HG03460 (cell line): Measurements from ENCODE around the gene PXK.

ENCODE experiments used
- ATAC-seq: cut with Tn5 transposase; IDR thresholded peaks from one replicate; pipeline ENCODE4 v1.9.1; 2021; ENCODE audit not compliant: unreplicated experiment

The PXK gene

GRCh38 chr3:58463181-58463941, 130.7 kb downstream of the PXK start:
- peak; percentile 88 for ATAC-seq

- no peak for ATAC-seq
These were observed 131.2 kb downstream of the PXK start for GRCh38 chr3:58463942-58464271.

- no peak for ATAC-seq
These were observed 132.2 kb downstream of the PXK start for GRCh38 chr3:58464866-58465265.

DNA sequence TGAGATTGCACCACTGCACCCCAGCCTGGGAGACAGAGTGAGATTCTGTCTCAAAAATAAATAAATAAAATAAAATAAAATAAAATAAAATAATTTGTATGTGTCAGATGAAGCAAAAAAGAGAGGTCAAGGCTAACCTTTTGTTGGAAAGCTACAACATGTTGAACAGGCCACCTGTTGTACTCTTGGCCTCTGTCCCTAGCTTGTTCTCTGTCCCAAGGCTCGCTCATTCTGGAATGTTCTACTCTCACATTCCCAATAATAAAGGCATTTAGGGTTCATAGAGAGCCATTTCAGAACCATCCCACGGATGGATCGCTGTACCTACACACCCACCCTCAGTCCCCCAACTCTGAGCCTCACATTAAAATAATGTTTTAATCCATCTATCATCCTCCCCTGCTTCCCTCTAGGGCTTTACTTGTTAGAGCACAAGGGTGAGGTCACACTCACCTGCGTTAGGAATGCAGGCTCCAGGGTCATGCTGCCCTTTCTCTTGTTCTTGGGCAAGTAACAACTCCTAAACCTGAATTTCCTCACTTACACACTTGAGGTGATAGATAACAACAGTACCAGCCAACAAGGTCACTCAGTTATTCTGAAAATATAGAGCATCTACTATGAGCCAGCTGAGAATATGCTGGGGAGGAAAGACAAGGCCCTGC, 134.3 kb downstream of the PXK start:
- no peak for ATAC-seq

DNA sequence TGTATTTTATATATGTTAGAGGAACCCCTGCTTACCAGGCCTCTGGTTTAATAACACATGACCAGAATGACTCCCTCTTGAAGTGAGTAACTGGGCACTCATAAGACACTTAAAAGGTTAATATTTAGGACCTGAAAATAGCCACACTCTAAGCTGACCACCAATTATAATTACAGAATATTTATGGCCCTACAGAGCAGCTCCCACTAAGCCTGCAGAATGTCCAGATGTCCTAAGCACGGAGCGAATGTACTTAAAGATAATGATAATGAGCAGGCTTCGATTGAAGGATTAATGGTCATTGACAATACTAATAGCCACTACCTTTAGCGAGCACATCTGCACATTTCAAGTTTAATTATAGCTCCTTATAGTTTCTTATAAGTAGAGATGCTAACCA, 136.4 kb downstream of the PXK start:
- no peak for ATAC-seq

- ATAC-seq, result no peak
These were observed 137.8 kb downstream of the PXK start for GRCh38 chr3:58470363-58471024.

- ATAC-seq, result no peak
These were observed 138.6 kb downstream of the PXK start for GRCh38 chr3:58471025-58471887.

GRCh38 chr3:58473275-58473674, 140.6 kb downstream of the PXK start:
- no peak for ATAC-seq

GRCh38 chr3:58474348-58474911, 141.7 kb downstream of the PXK start:
- no peak for ATAC-seq

DNA sequence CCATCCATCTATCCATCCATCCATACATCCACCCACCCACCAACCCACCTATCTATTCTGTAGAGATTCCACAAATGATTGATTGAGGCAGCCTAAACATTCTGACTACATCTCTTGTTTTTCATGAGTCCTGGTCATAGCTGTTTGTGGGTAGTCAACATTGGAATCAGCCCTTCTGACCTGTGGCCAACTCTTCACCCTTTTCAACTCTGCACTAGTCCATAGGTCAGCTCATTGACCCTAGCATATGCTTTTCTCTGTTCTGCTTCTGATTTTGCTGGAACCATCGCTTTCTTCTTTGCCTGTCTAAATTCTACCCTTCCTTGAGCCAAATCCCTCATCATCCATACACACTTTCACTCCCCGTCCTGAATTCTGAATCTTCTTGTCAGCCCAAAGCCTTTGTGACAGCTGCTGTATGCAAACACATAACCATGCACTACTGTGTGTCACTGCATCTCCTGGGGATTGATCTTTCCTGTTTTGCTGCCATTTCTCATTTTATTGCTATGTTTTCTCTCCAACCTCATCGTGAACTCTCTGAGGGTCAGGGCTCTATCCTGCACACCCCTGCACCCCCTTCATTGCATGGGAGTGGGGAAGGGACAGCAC, 142.4 kb downstream of the PXK start:
- ATAC-seq, result no peak
